Mesendoderm (in vitro differentiated cells): ENCODE measurements around the gene E4F1.
"Not testable (repeated sequence)": the region's sequence is repeated elsewhere in the genome, so short reads cannot be mapped to it uniquely, and the experiment has no call there.

Experiments
- DNase-seq: peaks from one replicate; pipeline ENCODE4 v3.0.0; 2013
- H2AK5ac ChIP-seq: 2 replicates; pipeline ENCODE4 v1.6.1; 2013; ENCODE audit warnings: low read length, inconsistent platforms
- H2BK120ac ChIP-seq: 2 replicates; pipeline ENCODE4 v1.6.1; 2013; ENCODE audit warnings: low read depth, mild to moderate bottlenecking, low read length, moderate library complexity, mixed read lengths
- H2BK15ac ChIP-seq: replicated peaks from 2 replicates; pipeline ENCODE4 v1.6.1; 2013; ENCODE audit warnings: low read depth, mild to moderate bottlenecking, moderate library complexity
- H2BK5ac ChIP-seq: 2 replicates; pipeline ENCODE4 v1.6.1; 2013; ENCODE audit warnings: low read length, inconsistent platforms
- H3K18ac ChIP-seq: 2 replicates; pipeline ENCODE4 v1.6.1; 2013; ENCODE audit warnings: mild to moderate bottlenecking, low read length, mixed read lengths
- H3K23ac ChIP-seq: one replicate; pipeline ENCODE4 v1.6.1; 2013; ENCODE audit warnings: low read length
- H3K27ac ChIP-seq: 2 replicates; pipeline ENCODE4 v1.5.1; 2013; ENCODE audit warnings: low read depth, mild to moderate bottlenecking, inconsistent platforms, low read length, moderate library complexity
- H3K27me3 ChIP-seq: 2 replicates; pipeline ENCODE4 v1.6.1; 2013; ENCODE audit warnings: low read length, control low read depth, mild to moderate bottlenecking, inconsistent platforms; ENCODE audit not compliant: insufficient read depth, poor library complexity
- H3K36me3 ChIP-seq: 2 replicates; pipeline ENCODE4 v1.6.1; 2013; ENCODE audit warnings: low read length, inconsistent platforms; ENCODE audit not compliant: control insufficient read depth, insufficient read depth
- H3K4ac ChIP-seq: one replicate; pipeline ENCODE4 v1.6.1; 2013; ENCODE audit warnings: low read depth, mild to moderate bottlenecking, low read length, moderate library complexity
- H3K4me1 ChIP-seq: 2 replicates; pipeline ENCODE4 v1.6.1; 2013; ENCODE audit warnings: low read depth, low read length, inconsistent platforms; ENCODE audit not compliant: control insufficient read depth
- H3K4me2 ChIP-seq: 2 replicates; pipeline ENCODE4 v1.6.1; 2013; ENCODE audit warnings: low read length
- H3K4me3 ChIP-seq: 2 replicates; pipeline ENCODE4 v1.5.1; 2013; ENCODE audit warnings: mild to moderate bottlenecking, low read length
- H3K56ac ChIP-seq: one replicate; pipeline ENCODE4 v1.6.1; 2013; ENCODE audit warnings: low read length
- H3K79me1 ChIP-seq: 2 replicates; pipeline ENCODE4 v1.6.1; 2013; ENCODE audit warnings: low read length, inconsistent platforms
- H3K79me2 ChIP-seq: 2 replicates; pipeline ENCODE4 v1.6.1; 2013; ENCODE audit warnings: mild to moderate bottlenecking, low read length; ENCODE audit not compliant: control insufficient read depth, insufficient read depth
- H3K9ac ChIP-seq: 2 replicates; pipeline ENCODE4 v1.6.1; 2013; ENCODE audit warnings: low read length, inconsistent platforms
- H4K5ac ChIP-seq: one replicate; pipeline ENCODE4 v1.6.1; 2013; ENCODE audit warnings: low read length
- H4K8ac ChIP-seq: one replicate; pipeline ENCODE4 v1.6.1; 2013; ENCODE audit warnings: low read depth, mild to moderate bottlenecking, control low read depth, low read length, moderate library complexity
- WGBS: extraction: QIAGEN DNeasy Blood & Tissue Kit; methylation state at CpG from one replicate; pipeline ENCODE4 v1.1.7; 2013; ENCODE audit warnings: low lambda C conversion rate, missing lambda C conversion rate; ENCODE audit not compliant: insufficient coverage; ENCODE audit errors: extremely low coverage; 5-methylcytosine and 5-hydroxymethylcytosine counted together

E4F1 gene

GRCh38 chr16:2238150-2238837, 14.9 kb downstream of the E4F1 start:
- DNase-seq: peak; percentile 32
- H2AK5ac ChIP-seq: no peak overlapping the region

GRCh38 chr16:2238838-2239675, 15.7 kb downstream of the E4F1 start:
- peak; percentile 36 for DNase-seq
- H2BK5ac ChIP-seq: no peak overlapping the region
- no peak overlapping the region for H3K27ac ChIP-seq
- no peaks in the 10 kb centered on the region for H3K79me2 ChIP-seq
- H2BK120ac ChIP-seq: no peak overlapping the region
- no peak overlapping the region for H3K4ac ChIP-seq
- no peaks in the 10 kb centered on the region for H3K36me3 ChIP-seq
- no peak overlapping the region for H3K23ac ChIP-seq
- H4K5ac ChIP-seq: no peak overlapping the region
- H4K8ac ChIP-seq: no peak overlapping the region
- H3K56ac ChIP-seq: no peak overlapping the region
- H2AK5ac ChIP-seq: no peak overlapping the region
- no peaks in the 10 kb centered on the region for H3K4me1 ChIP-seq
- no peak overlapping the region for H2BK15ac ChIP-seq
- H3K9ac ChIP-seq: no peak overlapping the region
- no peak overlapping the region for H3K18ac ChIP-seq
- H3K27me3 ChIP-seq: peaks cover 3% of the 10 kb centered on the region
- no peak overlapping the region for H3K4me3 ChIP-seq
- H3K4me2 ChIP-seq: no peak overlapping the region
- no peaks in the 10 kb centered on the region for H3K79me1 ChIP-seq
- WGBS: no CpG with 5 or more reads among the region's 15 CpGs

More at GRCh38 chr16:2238150-2238837, 14.9 kb downstream of the E4F1 start:
- H3K4ac ChIP-seq: no peak overlapping the region
- no peak overlapping the region for H3K18ac ChIP-seq
- H3K79me1 ChIP-seq: no peaks in the 10 kb centered on the region
- no peak overlapping the region for H2BK5ac ChIP-seq
- H3K4me3 ChIP-seq: no peak overlapping the region
- H3K4me1 ChIP-seq: no peaks in the 10 kb centered on the region
- no peak overlapping the region for H4K5ac ChIP-seq
- H3K23ac ChIP-seq: no peak overlapping the region
- no peak overlapping the region for H2BK15ac ChIP-seq
- no peak overlapping the region for H4K8ac ChIP-seq
- no peak overlapping the region for H3K27ac ChIP-seq
- H3K36me3 ChIP-seq: no peaks in the 10 kb centered on the region
- WGBS: no CpG with 5 or more reads among the region's 18 CpGs
- H2BK120ac ChIP-seq: no peak overlapping the region
- no peak overlapping the region for H3K9ac ChIP-seq
- H3K79me2 ChIP-seq: no peaks in the 10 kb centered on the region
- no peak overlapping the region for H3K56ac ChIP-seq
- H3K4me2 ChIP-seq: no peak overlapping the region
- H3K27me3 ChIP-seq: peaks cover 3% of the 10 kb centered on the region

GRCh38 chr16:2240331-2240730, 16.9 kb downstream of the E4F1 start:
- not testable (repeated sequence) for H3K18ac ChIP-seq, H3K4me1 ChIP-seq, H3K56ac ChIP-seq, H3K4me3 ChIP-seq, H2BK15ac ChIP-seq, H3K27me3 ChIP-seq, H3K9ac ChIP-seq, H3K79me2 ChIP-seq, H3K4ac ChIP-seq, H4K8ac ChIP-seq, H2BK5ac ChIP-seq, H3K36me3 ChIP-seq, H3K23ac ChIP-seq, H3K79me1 ChIP-seq, H2AK5ac ChIP-seq, H3K4me2 ChIP-seq, H2BK120ac ChIP-seq, H3K27ac ChIP-seq, H4K5ac ChIP-seq, DNase-seq
- WGBS: no CpG with 5 or more reads among the region's 9 CpGs

GRCh38 chr16:2242598-2242997, 19.2 kb downstream of the E4F1 start:
- Histone ChIP-seq H3K9ac (no peak overlapping the region), H3K18ac (no peak overlapping the region), H3K4me2 (no peak overlapping the region), H2BK15ac (no peak overlapping the region), H3K56ac (no peak overlapping the region), H3K23ac (no peak overlapping the region), H2BK120ac (no peak overlapping the region), H3K27me3 (no peaks in the 10 kb centered on the region), H3K4ac (no peak overlapping the region), H2BK5ac (no peak overlapping the region), H3K4me3 (no peak overlapping the region), H3K79me1 (peaks cover 2% of the 10 kb centered on the region), H4K8ac (no peak overlapping the region), H3K36me3 (peaks cover 6% of the 10 kb centered on the region), H2AK5ac (no peak overlapping the region), H3K27ac (no peak overlapping the region), H4K5ac (no peak overlapping the region), H3K4me1 (no peaks in the 10 kb centered on the region), H3K79me2 (no peaks in the 10 kb centered on the region)
- no CpG with 5 or more reads among the region's 11 CpGs for WGBS
- DNase-seq: no peak

- no peak overlapping the region for H3K56ac ChIP-seq
- no peak overlapping the region for H3K9ac ChIP-seq
- no peak overlapping the region for H3K4me2 ChIP-seq
- H2BK120ac ChIP-seq: no peak overlapping the region
- H2AK5ac ChIP-seq: no peak overlapping the region
- H3K18ac ChIP-seq: no peak overlapping the region
- H4K8ac ChIP-seq: no peak overlapping the region
- no peaks in the 10 kb centered on the region for H3K4me1 ChIP-seq
- no peaks in the 10 kb centered on the region for H3K27me3 ChIP-seq
- no peak overlapping the region for H3K23ac ChIP-seq
- no peak overlapping the region for H2BK15ac ChIP-seq
- H3K4ac ChIP-seq: no peak overlapping the region
- peak; percentile 55 for DNase-seq
- peaks cover 6% of the 10 kb centered on the region for H3K36me3 ChIP-seq
- H3K79me2 ChIP-seq: no peaks in the 10 kb centered on the region
- H4K5ac ChIP-seq: no peak overlapping the region
- H2BK5ac ChIP-seq: no peak overlapping the region
- no peak overlapping the region for H3K4me3 ChIP-seq
- WGBS: no CpG with 5 or more reads among the region's 19 CpGs
- H3K79me1 ChIP-seq: peaks cover 2% of the 10 kb centered on the region
- H3K27ac ChIP-seq: no peak overlapping the region
These were observed 19.7 kb downstream of the E4F1 start for GRCh38 chr16:2243031-2243528.
